H1 (cell line): ENCODE data around the gene PGLYRP4. TPM values are rescaled to one million over a fixed set of nuclear protein-coding genes. Genes with fewer than 3 reads are reported as not detected.
A peak's percentile ranks its signal among the peaks of the same experiment; 100 is the strongest.

Source experiments
- CTCF ChIA-PET: fragments of 300-600 bp; sonication (Branson Sonifier 250); formaldehyde crosslinking; loops from one replicate; lab custom pipeline; 2021; ENCODE audit not compliant: partially characterized antibody; lab: Charles Lee
- POLR2A ChIA-PET: fragments of 300-600 bp; sonication (Branson Sonifier 250); formaldehyde crosslinking; loops from one replicate; lab custom pipeline; 2021; ENCODE audit warnings: inconsistent platforms; ENCODE audit not compliant: partially characterized antibody; lab: Charles Lee
- DNase-seq, 2 experiments: peaks; one replicate each; pipeline versions ENCODE4 v3.0.0 to v3.0.0-alpha.2; 2010 to 2022; ENCODE audit warnings: low spot score in 2 of 2, low read depth in 1 of 2, mixed read lengths in 1 of 2
- FAIRE-seq: peaks from 2 replicates; lab custom pipeline; 2011; peaks lifted over from hg19 to GRCh38; lab: Jason Lieb, UNC
- H2AFZ ChIP-seq: 2 replicates; pipeline ENCODE4 v1.8.1; 2012; ENCODE audit warnings: low read length, inconsistent platforms
- H2AK5ac ChIP-seq: 2 replicates; pipeline ENCODE4 v1.6.1; 2013; ENCODE audit warnings: low read depth, low read length
- H2BK120ac ChIP-seq: replicated peaks from 2 replicates; pipeline ENCODE3; 2013; ENCODE audit warnings: low read depth, low read length, inconsistent platforms
- H2BK12ac ChIP-seq: 2 replicates; pipeline ENCODE4 v1.6.1; 2013; ENCODE audit warnings: low read depth, low read length
- H2BK15ac ChIP-seq: 2 replicates; pipeline ENCODE4 v1.6.1; 2013; ENCODE audit warnings: low read length
- H2BK20ac ChIP-seq: 2 replicates; pipeline ENCODE4 v1.6.1; 2013; ENCODE audit warnings: low read length
- H2BK5ac ChIP-seq: 2 replicates; pipeline ENCODE4 v1.6.1; 2013; ENCODE audit warnings: low read depth, low read length
- H3K14ac ChIP-seq: 2 replicates; pipeline ENCODE4 v1.6.1; 2013; ENCODE audit warnings: inconsistent platforms; ENCODE audit not compliant: insufficient read length
- H3K18ac ChIP-seq: 2 replicates; pipeline ENCODE4 v1.6.1; 2013; ENCODE audit warnings: low read length; ENCODE audit errors: extremely low read depth
- H3K23ac ChIP-seq: 2 replicates; pipeline ENCODE4 v1.6.1; 2013; ENCODE audit warnings: inconsistent platforms; ENCODE audit not compliant: insufficient read length
- H3K23me2 ChIP-seq: 2 replicates; pipeline ENCODE4 v1.6.1; 2013; ENCODE audit warnings: low read depth, low read length
- H3K27ac ChIP-seq: 2 replicates; pipeline ENCODE4 v1.6.1; 2011; ENCODE audit warnings: low read depth, low read length, inconsistent platforms
- H3K27me3 ChIP-seq, 4 experiments: replicated peaks in 1 of 4; 1 replicate in 1 of 4; 2 replicates in 3 of 4; pipeline versions ENCODE4 v1.6.1 to v1.8.1; 2011 to 2013; ENCODE audit warnings: low read length in 3 of 4, mild to moderate bottlenecking in 3 of 4, inconsistent platforms in 2 of 4, mixed read lengths in 2 of 4, moderate library complexity in 1 of 4; ENCODE audit not compliant: control insufficient read depth in 3 of 4, insufficient read depth in 3 of 4; ENCODE audit errors: extremely low read depth in 1 of 4
- H3K36me3 ChIP-seq, 4 experiments: 2 replicates each; pipeline versions ENCODE4 v1.6.1 to v1.8.1; 2011 to 2013; ENCODE audit warnings: mild to moderate bottlenecking in 4 of 4, low read length in 3 of 4, moderate library complexity in 2 of 4, control low read depth in 1 of 4, inconsistent platforms in 1 of 4; ENCODE audit not compliant: insufficient read depth in 4 of 4, control insufficient read depth in 2 of 4
- H3K4ac ChIP-seq: replicated peaks from 2 replicates; pipeline ENCODE3; 2013; ENCODE audit warnings: low read length, low read depth, mixed read lengths, inconsistent platforms; ENCODE audit not compliant: insufficient read length
- H3K4me1 ChIP-seq, 4 experiments: replicated peaks in 1 of 4; 1 replicate in 1 of 4; 2 replicates in 3 of 4; pipeline versions ENCODE4 v1.6.1 to v1.8.1; 2011 to 2013; ENCODE audit warnings: low read length in 3 of 4, inconsistent platforms in 2 of 4, mixed read lengths in 1 of 4; ENCODE audit not compliant: insufficient read depth in 4 of 4, control insufficient read depth in 3 of 4
- H3K4me2 ChIP-seq, 2 experiments: 2 replicates each; pipeline versions ENCODE4 v1.6.1 to v1.8.1; 2011 to 2013; ENCODE audit warnings: low read depth in 2 of 2, low read length in 2 of 2, control low read depth in 1 of 2, inconsistent platforms in 1 of 2, mild to moderate bottlenecking in 1 of 2; ENCODE audit not compliant: insufficient read depth in 1 of 2
- H3K4me3 ChIP-seq, 4 experiments: fragments of 200-600, 300-600 bp in 1 of 4; sonication (generic), shearing (Covaris generic), sonication (Bioruptor Twin) in 1 of 4; 2 replicates each; pipeline versions ENCODE4 v1.5.1 to v1.8.1; 2011 to 2016; ENCODE audit warnings: low read length in 4 of 4, low read depth in 3 of 4, control low read depth in 2 of 4, inconsistent platforms in 2 of 4, mild to moderate bottlenecking in 2 of 4, mixed read lengths in 1 of 4, moderate library complexity in 1 of 4; ENCODE audit not compliant: insufficient read depth in 2 of 4; ENCODE audit errors: extremely low read depth in 1 of 4
- H3K56ac ChIP-seq: replicated peaks from 2 replicates; pipeline ENCODE3; 2013; ENCODE audit warnings: low read depth, mild to moderate bottlenecking, mixed read lengths, low read length, inconsistent platforms; ENCODE audit not compliant: insufficient read length
- H3K79me1 ChIP-seq: 2 replicates; pipeline ENCODE4 v1.6.1; 2013; ENCODE audit warnings: low read depth, low read length, control low read depth
- H3K79me2 ChIP-seq, 2 experiments: 2 replicates each; pipeline versions ENCODE4 v1.6.1 to v1.8.1; 2012 to 2013; ENCODE audit warnings: low read length in 2 of 2, mild to moderate bottlenecking in 2 of 2, inconsistent platforms in 1 of 2; ENCODE audit not compliant: insufficient read depth in 2 of 2, control insufficient read depth in 1 of 2
- H3K9ac ChIP-seq, 4 experiments: replicated peaks in 1 of 4; 1 replicate in 1 of 4; 2 replicates in 3 of 4; pipeline versions ENCODE4 v1.6.1 to v1.8.1; 2011 to 2013; ENCODE audit warnings: low read depth in 3 of 4, low read length in 3 of 4, control low read depth in 2 of 4, mild to moderate bottlenecking in 2 of 4, moderate library complexity in 2 of 4, inconsistent platforms in 1 of 4; ENCODE audit errors: extremely low read depth in 1 of 4
- H3K9me3 ChIP-seq, 2 experiments: 2 replicates each; pipeline versions ENCODE4 v1.6.1 to v1.8.1; 2012 to 2013; ENCODE audit warnings: mild to moderate bottlenecking in 2 of 2, moderate library complexity in 2 of 2, control low read depth in 1 of 2, inconsistent platforms in 1 of 2, low read depth in 1 of 2, low read length in 1 of 2, mixed read lengths in 1 of 2; ENCODE audit not compliant: insufficient read depth in 2 of 2
- H4K20me1 ChIP-seq, 2 experiments: replicated peaks in 1 of 2; 2 replicates each; pipeline versions ENCODE3 to v1.8.1; 2011 to 2013; ENCODE audit warnings: inconsistent platforms in 2 of 2, low read length in 2 of 2, mild to moderate bottlenecking in 1 of 2; ENCODE audit not compliant: insufficient read depth in 2 of 2, control insufficient read depth in 1 of 2
- H4K5ac ChIP-seq: 2 replicates; pipeline ENCODE4 v1.6.1; 2013; ENCODE audit warnings: low read length, low read depth, mixed read lengths, inconsistent platforms; ENCODE audit not compliant: insufficient read length
- H4K8ac ChIP-seq: 2 replicates; pipeline ENCODE4 v1.8.0; 2013; ENCODE audit warnings: mild to moderate bottlenecking, moderate library complexity, low read length, inconsistent platforms; ENCODE audit not compliant: insufficient read depth; ENCODE audit errors: extremely low read depth
- H4K91ac ChIP-seq: replicated peaks from 2 replicates; pipeline ENCODE3; 2013; ENCODE audit warnings: low read length, mixed read lengths, inconsistent platforms; ENCODE audit not compliant: insufficient read length
- CEBPB ChIP-seq: IDR thresholded peaks from 2 replicates; pipeline ENCODE4 v1.6.1; 2012; ENCODE audit warnings: low read depth, low read length
- CHD2 ChIP-seq: IDR thresholded peaks from 2 replicates; pipeline ENCODE4 v1.6.1; 2012; ENCODE audit warnings: low read length, improper control_type of control experiment
- EP300 ChIP-seq, 2 experiments: IDR thresholded peaks; 1 replicate in 1 of 2; 2 replicates in 1 of 2; pipeline ENCODE4 v1.6.1; 2011 to 2012; ENCODE audit warnings: low read depth in 2 of 2, low read length in 2 of 2, mild to moderate bottlenecking in 2 of 2, borderline replicate concordance in 1 of 2, inconsistent platforms in 1 of 2, moderate library complexity in 1 of 2
- HDAC2 ChIP-seq, 2 experiments: fragments of 300-600 bp in 1 of 2; sonication (generic) in 1 of 2; IDR thresholded peaks; 2 replicates each; pipeline ENCODE4 v1.6.1; 2011 to 2012; ENCODE audit warnings: low read depth in 2 of 2, low read length in 2 of 2, mild to moderate bottlenecking in 2 of 2, moderate library complexity in 2 of 2, borderline replicate concordance in 1 of 2, inconsistent platforms in 1 of 2
- KDM4A ChIP-seq: IDR thresholded peaks from one replicate; pipeline ENCODE4 v1.7.1; 2012; ENCODE audit warnings: low read depth, mild to moderate bottlenecking, moderate library complexity, low read length, inconsistent platforms; ENCODE audit not compliant: severe bottlenecking
- NRF1 ChIP-seq: IDR thresholded peaks from 2 replicates; pipeline ENCODE4 v1.6.1; 2011; ENCODE audit warnings: mild to moderate bottlenecking, low read depth, low read length, improper control_type of control experiment
- SP2 ChIP-seq: IDR thresholded peaks from 2 replicates; pipeline ENCODE4 v1.6.1; 2012; ENCODE audit warnings: mild to moderate bottlenecking, low read length, inconsistent platforms
- TAF1 ChIP-seq: IDR thresholded peaks from 2 replicates; pipeline ENCODE4 v1.6.1; 2011; ENCODE audit warnings: mild to moderate bottlenecking, low read depth, low read length
- TCF12 ChIP-seq: IDR thresholded peaks from 2 replicates; pipeline ENCODE4 v1.6.1; 2011; ENCODE audit warnings: low read depth, mild to moderate bottlenecking, low read length
- TEAD4 ChIP-seq: IDR thresholded peaks from 2 replicates; pipeline ENCODE4 v1.6.1; 2012; ENCODE audit warnings: low read depth, low read length, inconsistent platforms, mixed read lengths
- WGBS, 2 experiments: shearing (Covaris generic) in 1 of 2; methylation state at CpG; one replicate each; pipeline versions ENCODE4 v1.1.6 to v1.1.7; 2013 to 2015; ENCODE audit warnings: low lambda C conversion rate in 2 of 2, mixed read lengths in 2 of 2, inconsistent platforms in 1 of 2, low coverage in 1 of 2, missing lambda C conversion rate in 1 of 2; ENCODE audit not compliant: insufficient replicate concordance in 2 of 2, insufficient coverage in 1 of 2, insufficient read length in 1 of 2; ENCODE audit errors: extremely low coverage in 1 of 2, missing lambda C conversion rate in 1 of 2; 5-methylcytosine and 5-hydroxymethylcytosine counted together
- polyA plus RNA-seq, 7 experiments: library from polyadenylated mRNA; depleted of rRNA in 3 of 7; stranded (reverse) in 5 of 7; unstranded in 2 of 7; fragments of >200 nt in 5 of 7; fragments of 200-250 nt in 2 of 7; gene quantifications; 1 replicate in 5 of 7; 2 replicates in 1 of 7; 4 replicates in 1 of 7; pipeline versions ENCODE4 v1.2.1 to v1.2.3, GENCODE V29; 2011 to 2013; ENCODE audit warnings: missing spikeins in 2 of 7, mixed read lengths in 2 of 7
- total RNA-seq: library from RNA; stranded (reverse); fragmentation: NEBNext Ultra II Directional; extraction: Animal tissue kit (Norgen Biotek cat#: 25700); gene quantifications from 2 replicates; pipeline ENCODE4 v1.2.1, GENCODE V29; 2021

The PGLYRP4 gene
- total and polyA plus RNA-seq, 2 of the 8 experiments (the other 6 are each of a cell fraction or from before 2014, with no cell fraction given), result not detected

- H2BK20ac ChIP-seq, result no peak overlapping the region
- no peak overlapping the region for H2BK5ac ChIP-seq
- no peaks in the 10 kb centered on the region for H3K79me1 ChIP-seq
- H3K4me3 ChIP-seq, result no peak overlapping the region
- peaks cover 0 to 2% (median 0%) of the 10 kb centered on the region in 4 experiments; a peak in 1 of 7 replicates for H3K27me3 ChIP-seq
- FAIRE-seq, result no peak
- 81% methylated on average over 9 of the region's 9 CpGs; no CpG with 5 or more reads in 1 of the 2 experiments for WGBS, 2 experiments
- no peak overlapping the region for H4K91ac ChIP-seq
- H3K18ac ChIP-seq, result peak overlapping the region; percentile 27; the same call in 1 of the 2 replicates
- H4K8ac ChIP-seq, result no peak overlapping the region
- H4K5ac ChIP-seq, result no peak overlapping the region
- no peaks in the 10 kb centered on the region for H3K36me3 ChIP-seq
- no peaks in the 10 kb centered on the region for H3K79me2 ChIP-seq
- no peak overlapping the region for H2AFZ ChIP-seq
- no peak overlapping the region for H3K23ac ChIP-seq
- DNase-seq, result peak in 1 of 2 experiments; percentile 31
- H2BK12ac ChIP-seq, result no peak overlapping the region
- no peaks in the 10 kb centered on the region for H3K9me3 ChIP-seq
- H3K4me1 ChIP-seq, result no peaks in the 10 kb centered on the region; a peak in 1 of 7 replicates
- no peak overlapping the region for H2AK5ac ChIP-seq
- ChIA-PET POLR2A (no interaction called here), CTCF (interaction anchor here (0.6 to 1.2 kb wide), 10 partner anchors 9 to 166 kb away, joined by 3 to 4 read pairs (median 3); partner anchors contain the start of genes PGLYRP3 and S100A9)
- no peak overlapping the region for H2BK120ac ChIP-seq
- no peak overlapping the region for H3K27ac ChIP-seq
- H4K20me1 ChIP-seq, result no peaks in the 10 kb centered on the region
- H3K23me2 ChIP-seq, result no peaks in the 10 kb centered on the region
- H3K4me2 ChIP-seq, result no peak overlapping the region
- H3K14ac ChIP-seq, result no peak overlapping the region
- H3K9ac ChIP-seq, result no peak overlapping the region
- H3K56ac ChIP-seq, result no peak overlapping the region
- no peak overlapping the region for H3K4ac ChIP-seq
- peak overlapping the region; percentile 1; the same call in 1 of the 2 replicates for H2BK15ac ChIP-seq
- TF ChIP-seq SP2 (no peak), KDM4A (no peak), CHD2 (no peak), HDAC2 (IDR thresholded peaks at IDR 0.05; ENCODE audit: borderline replicate concordance in 1 of 2, low read depth in 2 of 2, low read length in 2 of 2) (no peak), EP300 (IDR thresholded peaks at IDR 0.05; ENCODE audit: borderline replicate concordance in 1 of 2, low read depth in 2 of 2, low read length in 2 of 2) (no peak), NRF1 (no peak), CEBPB (no peak), TEAD4 (no peak), TAF1 (no peak), TCF12 (no peak)
Measured at GRCh38 chr1:153343811-153344717, 4.6 kb downstream of the PGLYRP4 start.
